ENCODE measurements around the gene SCG3. TPM values are rescaled to one million over a fixed set of nuclear protein-coding genes. Genes with fewer than 3 reads are reported as not detected.

The SCG3 gene
- polyA plus RNA-seq, 2 of the 4 experiments (the other 2 are of a cell fraction) = 0.03 TPM; not detected in 1

DNA sequence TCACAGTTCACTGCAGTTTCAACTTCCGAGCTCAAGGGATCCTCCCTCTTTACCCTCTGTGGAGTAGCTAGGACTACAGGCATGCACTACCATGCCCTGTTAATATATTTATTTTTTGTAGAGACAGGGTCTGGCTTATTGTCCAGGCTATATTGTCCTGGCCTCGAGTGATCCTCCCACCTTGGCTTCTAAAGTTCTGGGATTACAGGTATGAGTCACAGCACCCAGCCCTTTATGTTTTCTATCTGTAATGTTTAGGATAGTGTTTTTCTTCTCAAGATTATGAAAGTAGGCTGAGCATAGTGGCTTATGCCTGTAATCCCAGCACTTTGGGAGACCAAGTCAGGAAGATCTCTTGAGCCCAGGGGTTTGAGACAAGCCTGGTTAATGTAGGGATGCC lies 11.9 kb upstream of the SCG3 start:
- ATAC-seq = no peak
- Histone ChIP-seq H3K4me3 (no peak overlapping the region), H3K27ac (no peak overlapping the region), H3K4me2 (no peak overlapping the region), H3K9me3 (no peaks in the 10 kb centered on the region), H3K4me1 (no peaks in the 10 kb centered on the region)
- no peak for FAIRE-seq
- ChIA-PET CTCF (interaction anchor here (0.9 to 3.5 kb wide), 5 partner anchors 11 to 107 kb away, joined by 3 to 25 read pairs (median 13); partner anchors contain the start of gene SCG3), POLR2A (no interaction called here)
- TF ChIP-seq CBX2 (IDR thresholded peaks at IDR 0.05; ENCODE audit: borderline replicate concordance, low read depth) (no peak), TP53 (CRISPR knock-in tag; IDR thresholded peaks at IDR 0.05) (no peak)
- DNase-seq (ENCODE audit: low read depth in 1 of 2, low spot score in 1 of 2) = no peak
- WGBS (ENCODE audit: missing lambda C conversion rate) = 42% methylated on average over 2 of the region's 2 CpGs

DNA sequence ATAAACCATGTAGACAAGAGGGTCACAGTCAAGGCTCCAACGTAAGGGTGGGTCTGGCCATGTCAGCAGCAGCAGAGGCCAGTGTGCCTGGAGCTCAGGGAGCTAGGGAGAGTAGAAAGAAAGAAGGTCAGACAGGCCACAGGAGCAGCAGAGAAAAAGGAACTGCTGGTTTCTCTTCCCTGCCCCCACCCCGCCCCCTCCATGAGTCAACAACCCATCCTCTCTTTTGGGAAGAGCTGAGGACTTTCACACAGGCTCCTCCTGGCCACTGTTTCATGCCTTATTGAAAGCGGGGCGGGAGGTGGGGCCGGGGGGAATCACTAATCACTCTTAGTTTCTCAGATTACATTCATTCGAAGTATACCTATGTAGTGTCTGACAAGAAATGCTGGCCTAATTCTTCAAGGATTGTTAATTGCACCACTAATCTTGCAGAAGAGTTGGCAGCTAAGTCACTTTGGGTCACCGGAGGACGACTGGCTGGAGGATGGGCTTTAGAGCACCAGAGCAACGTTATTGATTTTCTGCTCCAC lies 9.1 kb upstream of the SCG3 start:
- ChIA-PET CTCF (interaction anchor here (0.6 to 3.5 kb wide), 4 partner anchors 8 to 105 kb away, joined by 3 to 14 read pairs (median 6); partner anchors contain the start of gene SCG3), POLR2A (interaction anchor here (0.6 kb wide), 1 partner anchor 65 kb away, joined by 6 read pairs; no protein-coding TSS in a partner anchor)
- 19% methylated on average over 9 of the region's 9 CpGs for WGBS (ENCODE audit: missing lambda C conversion rate)

DNA sequence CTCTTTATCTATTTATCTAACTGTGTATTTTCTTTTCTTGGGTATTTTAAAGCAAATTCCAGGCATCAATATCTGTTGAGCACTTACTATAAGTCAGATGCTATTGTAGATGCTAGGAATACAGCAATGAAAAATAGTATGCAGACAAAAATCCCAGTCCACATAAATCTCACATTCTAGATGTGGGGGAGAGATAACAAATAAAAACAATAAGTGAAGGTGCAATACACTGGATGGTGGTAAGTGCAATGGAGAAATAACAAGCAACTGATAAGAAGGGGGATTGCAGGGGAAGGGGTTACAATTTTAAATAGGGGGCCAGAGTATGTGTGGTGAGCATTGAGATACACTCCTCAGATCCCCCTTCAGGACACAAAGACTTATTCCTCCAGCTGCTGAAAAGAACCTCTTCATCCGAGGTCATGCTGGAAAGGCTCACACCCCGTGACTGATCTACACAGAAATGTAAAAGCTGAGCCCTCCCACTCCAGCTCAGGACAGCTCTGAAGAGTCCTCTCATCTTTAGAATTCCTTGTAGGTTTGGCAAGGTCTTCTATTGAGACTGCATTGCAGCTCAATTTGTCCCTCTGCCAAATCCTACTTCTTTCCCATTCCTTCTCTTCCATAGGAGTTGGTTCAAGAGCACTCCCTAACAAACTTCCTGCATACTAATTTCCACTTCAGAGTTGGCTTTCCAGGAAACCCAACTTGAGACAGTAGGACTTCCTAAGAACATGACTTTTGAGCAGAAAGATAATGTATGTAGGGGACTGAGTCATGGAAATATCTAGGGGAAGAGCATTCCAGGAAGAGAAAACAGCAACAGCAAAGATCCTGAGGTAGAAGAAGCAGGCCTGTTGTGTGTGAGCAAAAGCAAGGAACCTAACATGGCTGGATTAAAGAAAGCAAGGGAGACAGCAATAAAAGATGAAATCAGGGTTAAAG lies 8.1 kb upstream of the SCG3 start:
- ChIA-PET CTCF (interaction anchor here (0.7 to 3.5 kb wide), 5 partner anchors 7 to 104 kb away, joined by 3 to 14 read pairs (median 8); partner anchors contain the start of gene SCG3), POLR2A (no interaction called here)
- H3K4me2 ChIP-seq = no peak overlapping the region
- H3K9me3 ChIP-seq = no peaks in the 10 kb centered on the region
- H3K27ac ChIP-seq = no peak overlapping the region
- no peak overlapping the region for H3K4me3 ChIP-seq
- H3K4me1 ChIP-seq = no peaks in the 10 kb centered on the region
- WGBS (ENCODE audit: missing lambda C conversion rate) = 8% methylated on average over 2 of the region's 2 CpGs
- no peak for TF ChIP-seq HEYL (CRISPR knock-in tag; IDR thresholded peaks at IDR 0.05)
- TF ChIP-seq, protein P1, sequence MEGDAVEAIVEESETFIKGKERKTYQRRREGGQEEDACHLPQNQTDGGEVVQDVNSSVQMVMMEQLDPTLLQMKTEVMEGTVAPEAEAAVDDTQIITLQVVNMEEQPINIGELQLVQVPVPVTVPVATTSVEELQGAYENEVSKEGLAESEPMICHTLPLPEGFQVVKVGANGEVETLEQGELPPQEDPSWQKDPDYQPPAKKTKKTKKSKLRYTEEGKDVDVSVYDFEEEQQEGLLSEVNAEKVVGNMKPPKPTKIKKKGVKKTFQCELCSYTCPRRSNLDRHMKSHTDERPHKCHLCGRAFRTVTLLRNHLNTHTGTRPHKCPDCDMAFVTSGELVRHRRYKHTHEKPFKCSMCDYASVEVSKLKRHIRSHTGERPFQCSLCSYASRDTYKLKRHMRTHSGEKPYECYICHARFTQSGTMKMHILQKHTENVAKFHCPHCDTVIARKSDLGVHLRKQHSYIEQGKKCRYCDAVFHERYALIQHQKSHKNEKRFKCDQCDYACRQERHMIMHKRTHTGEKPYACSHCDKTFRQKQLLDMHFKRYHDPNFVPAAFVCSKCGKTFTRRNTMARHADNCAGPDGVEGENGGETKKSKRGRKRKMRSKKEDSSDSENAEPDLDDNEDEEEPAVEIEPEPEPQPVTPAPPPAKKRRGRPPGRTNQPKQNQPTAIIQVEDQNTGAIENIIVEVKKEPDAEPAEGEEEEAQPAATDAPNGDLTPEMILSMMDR (IDR thresholded peaks at IDR 0.05) = no peak
- TF ChIP-seq, protein P2, sequence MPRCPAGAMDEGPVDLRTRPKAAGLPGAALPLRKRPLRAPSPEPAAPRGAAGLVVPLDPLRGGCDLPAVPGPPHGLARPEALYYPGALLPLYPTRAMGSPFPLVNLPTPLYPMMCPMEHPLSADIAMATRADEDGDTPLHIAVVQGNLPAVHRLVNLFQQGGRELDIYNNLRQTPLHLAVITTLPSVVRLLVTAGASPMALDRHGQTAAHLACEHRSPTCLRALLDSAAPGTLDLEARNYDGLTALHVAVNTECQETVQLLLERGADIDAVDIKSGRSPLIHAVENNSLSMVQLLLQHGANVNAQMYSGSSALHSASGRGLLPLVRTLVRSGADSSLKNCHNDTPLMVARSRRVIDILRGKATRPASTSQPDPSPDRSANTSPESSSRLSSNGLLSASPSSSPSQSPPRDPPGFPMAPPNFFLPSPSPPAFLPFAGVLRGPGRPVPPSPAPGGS (IDR thresholded peaks at IDR 0.05) = no peak
- TF ChIP-seq CHD4 (IDR thresholded peaks at IDR 0.05; ENCODE audit: borderline replicate concordance) = no peak
- TF ChIP-seq POLR2A (IDR thresholded peaks at IDR 0.05; ENCODE audit: low read length) = no peak
- TF ChIP-seq ESRRA (IDR thresholded peaks at IDR 0.05; ENCODE audit: borderline replicate concordance, low read length) = no peak
- FAIRE-seq (no peak), DNase-seq (ENCODE audit: low read depth in 1 of 2, low spot score in 1 of 2) (no peak), ATAC-seq (no peak)

More for the DNA sequence above, 9.1 kb upstream of the SCG3 start:
- TF ChIP-seq CHD4 (IDR thresholded peaks at IDR 0.05; ENCODE audit: borderline replicate concordance) (no peak), ZSCAN20 (CRISPR knock-in tag; IDR thresholded peaks at IDR 0.05) (no peak), HOXB13 (CRISPR knock-in tag; IDR thresholded peaks at IDR 0.05; ENCODE audit: low read depth) (no peak), PHF8 (IDR thresholded peaks at IDR 0.05; ENCODE audit: borderline replicate concordance, low read depth) (no peak), NR3C1 (IDR thresholded peaks at IDR 0.05) (no peak), KDM5A (IDR thresholded peaks at IDR 0.05) (no peak), NPAS2 (CRISPR knock-in tag; IDR thresholded peaks at IDR 0.05; ENCODE audit: borderline replicate concordance) (no peak)
- TF ChIP-seq, protein P2 (IDR thresholded peaks at IDR 0.05) = no peak
- TF ChIP-seq, protein P3, sequence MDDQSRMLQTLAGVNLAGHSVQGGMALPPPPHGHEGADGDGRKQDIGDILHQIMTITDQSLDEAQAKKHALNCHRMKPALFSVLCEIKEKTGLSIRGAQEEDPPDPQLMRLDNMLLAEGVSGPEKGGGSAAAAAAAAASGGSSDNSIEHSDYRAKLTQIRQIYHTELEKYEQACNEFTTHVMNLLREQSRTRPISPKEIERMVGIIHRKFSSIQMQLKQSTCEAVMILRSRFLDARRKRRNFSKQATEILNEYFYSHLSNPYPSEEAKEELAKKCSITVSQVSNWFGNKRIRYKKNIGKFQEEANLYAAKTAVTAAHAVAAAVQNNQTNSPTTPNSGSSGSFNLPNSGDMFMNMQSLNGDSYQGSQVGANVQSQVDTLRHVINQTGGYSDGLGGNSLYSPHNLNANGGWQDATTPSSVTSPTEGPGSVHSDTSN (IDR thresholded peaks at IDR 0.05) = no peak
- H3K4me3 ChIP-seq = no peak overlapping the region
- ATAC-seq (no peak), FAIRE-seq (no peak), DNase-seq (ENCODE audit: low read depth in 1 of 2, low spot score in 1 of 2) (no peak)
- H3K27ac ChIP-seq = no peak overlapping the region
- no peaks in the 10 kb centered on the region for H3K4me1 ChIP-seq
- H3K4me2 ChIP-seq = no peak overlapping the region
- H3K9me3 ChIP-seq = no peaks in the 10 kb centered on the region

Data from A549 (cell line).